ENCODE results near the gene PSMF1. TPM values are rescaled to one million over a fixed set of nuclear protein-coding genes. Genes with fewer than 3 reads are reported as not detected.

The PSMF1 gene
- total RNA-seq, 3 donors from 2014 or later: 113 to 118 (median 117) TPM

DNA sequence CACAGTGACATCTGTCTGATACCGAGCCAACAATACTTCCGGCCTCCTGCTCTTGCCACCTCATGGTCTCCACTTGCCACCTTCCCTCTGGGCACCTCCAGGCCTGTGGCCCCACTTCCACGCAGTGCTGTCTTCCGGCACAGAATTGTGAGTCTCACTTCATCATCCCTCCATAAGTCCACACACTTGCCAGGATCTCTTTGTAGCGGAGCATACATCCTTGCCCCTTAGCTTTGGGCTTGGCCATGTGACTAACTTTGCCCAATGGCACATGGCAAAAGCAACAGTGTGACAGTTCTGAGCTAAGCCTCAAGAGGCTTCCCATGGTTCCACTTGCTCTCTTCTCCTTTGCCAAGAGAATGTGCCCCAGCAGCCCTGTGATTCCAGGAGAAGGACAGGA, 80.3 kb downstream of the PSMF1 start:
- Histone ChIP-seq H3K4me3 (no peak overlapping the region), H3K9me3 (no peaks in the 10 kb centered on the region), H3K36me3 (ENCODE audit: low read depth) (no peaks in the 10 kb centered on the region), H3K4me1 (ENCODE audit: low read depth) (peaks cover 4% of the 10 kb centered on the region)
- intact Hi-C loops (cut with DNase I, micrococcal nuclease): no loop called here
- TF ChIP-seq, protein P1, sequence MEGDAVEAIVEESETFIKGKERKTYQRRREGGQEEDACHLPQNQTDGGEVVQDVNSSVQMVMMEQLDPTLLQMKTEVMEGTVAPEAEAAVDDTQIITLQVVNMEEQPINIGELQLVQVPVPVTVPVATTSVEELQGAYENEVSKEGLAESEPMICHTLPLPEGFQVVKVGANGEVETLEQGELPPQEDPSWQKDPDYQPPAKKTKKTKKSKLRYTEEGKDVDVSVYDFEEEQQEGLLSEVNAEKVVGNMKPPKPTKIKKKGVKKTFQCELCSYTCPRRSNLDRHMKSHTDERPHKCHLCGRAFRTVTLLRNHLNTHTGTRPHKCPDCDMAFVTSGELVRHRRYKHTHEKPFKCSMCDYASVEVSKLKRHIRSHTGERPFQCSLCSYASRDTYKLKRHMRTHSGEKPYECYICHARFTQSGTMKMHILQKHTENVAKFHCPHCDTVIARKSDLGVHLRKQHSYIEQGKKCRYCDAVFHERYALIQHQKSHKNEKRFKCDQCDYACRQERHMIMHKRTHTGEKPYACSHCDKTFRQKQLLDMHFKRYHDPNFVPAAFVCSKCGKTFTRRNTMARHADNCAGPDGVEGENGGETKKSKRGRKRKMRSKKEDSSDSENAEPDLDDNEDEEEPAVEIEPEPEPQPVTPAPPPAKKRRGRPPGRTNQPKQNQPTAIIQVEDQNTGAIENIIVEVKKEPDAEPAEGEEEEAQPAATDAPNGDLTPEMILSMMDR (IDR thresholded peaks at IDR 0.05): no peak
- no peak for ATAC-seq
- DNase-seq: no peak

DNA sequence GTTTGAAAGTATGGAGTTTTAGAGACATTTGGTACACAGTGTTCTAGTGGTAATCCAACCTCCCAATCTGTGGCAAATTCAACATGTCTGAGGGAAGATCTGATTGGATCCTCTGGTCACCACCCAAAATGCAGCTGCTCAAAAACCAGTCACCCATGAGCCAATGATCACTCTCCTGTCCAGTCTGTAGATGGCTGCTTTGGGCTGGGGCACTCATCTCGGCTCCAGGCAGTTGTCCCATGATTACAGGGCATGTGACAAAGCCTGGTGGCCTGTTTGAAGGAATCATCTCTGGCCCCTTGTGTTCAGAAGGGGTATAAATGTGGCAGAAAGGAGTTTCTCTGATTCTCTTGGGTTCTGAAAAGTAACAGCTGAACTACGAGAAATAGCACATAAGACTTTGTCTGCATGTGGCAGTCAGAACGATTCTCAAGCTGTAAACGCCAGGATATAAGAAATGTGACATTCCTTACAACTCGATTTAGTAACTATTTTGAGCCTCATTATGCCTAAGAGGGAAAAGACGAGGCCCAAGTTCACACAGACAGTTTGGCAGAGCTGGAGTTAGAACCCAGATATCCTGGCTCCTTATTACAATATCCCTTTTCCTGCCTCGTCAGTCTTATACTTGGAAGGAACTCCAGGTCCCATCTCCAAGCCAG, 80.9 kb downstream of the PSMF1 start:
- Histone ChIP-seq H3K4me3 (no peak overlapping the region), H3K9me3 (no peaks in the 10 kb centered on the region), H3K4me1 (ENCODE audit: low read depth) (peaks cover 9% of the 10 kb centered on the region), H3K36me3 (ENCODE audit: low read depth) (no peaks in the 10 kb centered on the region)
- DNase-seq (no peak), ATAC-seq (no peak)
- intact Hi-C loops (cut with DNase I, micrococcal nuclease): no loop called here
- TF ChIP-seq, protein P1 (IDR thresholded peaks at IDR 0.05): no peak

DNA sequence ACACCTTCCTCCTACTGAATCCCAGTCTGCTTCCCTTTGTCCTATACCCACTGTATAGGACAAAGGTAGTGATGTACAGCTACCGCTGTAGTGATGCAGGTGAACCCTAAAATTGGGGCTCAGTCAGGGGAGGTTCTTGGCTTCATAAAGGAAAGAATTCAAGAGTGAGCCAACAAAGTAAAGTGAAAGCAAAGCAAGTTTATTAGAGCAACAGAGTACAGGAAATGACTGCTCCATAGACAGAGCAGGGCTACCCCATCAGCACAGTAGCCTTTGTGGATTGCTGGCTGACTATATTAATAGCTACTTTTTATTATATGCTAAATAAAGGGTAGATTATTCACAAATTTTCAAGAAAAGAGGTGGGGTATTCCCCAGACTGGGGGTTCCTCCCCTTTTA, 81.6 kb downstream of the PSMF1 start:
- DNase-seq: no peak
- intact Hi-C loops (cut with DNase I, micrococcal nuclease): no loop called here

DNA sequence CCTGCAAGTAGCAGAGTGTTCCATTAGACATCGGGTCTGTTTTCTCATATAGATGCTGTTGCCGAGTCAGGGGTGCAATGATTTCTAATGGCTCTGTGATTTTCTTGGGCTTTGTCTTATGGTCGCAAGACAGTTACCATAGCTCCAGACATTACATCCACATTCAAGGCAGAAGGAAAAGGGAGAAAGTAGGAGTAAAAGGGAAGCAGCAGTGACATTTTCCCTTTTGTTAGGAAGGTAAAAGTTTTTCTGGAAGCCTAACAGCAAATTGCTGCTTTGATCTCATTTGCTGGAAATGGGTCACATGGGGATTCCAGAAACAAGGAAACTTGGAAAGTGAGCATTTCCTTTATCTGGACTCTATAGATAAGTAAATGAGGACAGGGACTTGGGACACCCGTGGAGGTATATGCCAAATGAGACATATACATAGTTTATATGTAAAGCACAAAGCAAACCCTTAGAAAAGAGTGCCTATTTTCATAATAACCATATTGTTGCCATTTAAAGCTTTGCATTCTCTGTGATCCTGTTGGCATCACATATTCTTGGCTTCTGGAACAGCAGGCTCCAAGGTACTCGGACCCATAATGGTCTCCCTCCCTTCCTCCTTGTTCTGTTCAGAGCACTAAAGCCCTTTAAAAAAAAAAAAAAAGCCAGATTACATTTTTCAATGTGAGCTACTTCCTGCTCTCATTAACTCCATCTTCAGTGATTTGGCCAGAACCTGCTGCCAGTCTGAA, 84.5 kb downstream of the PSMF1 start, which contains the start of gene C20orf202:
Gene C20orf202 (plus strand): TSS at position 693 of the 743 bp plus-strand sequence. CDS start 132 bp downstream, outside the sequence.
- DNase-seq: no peak
- Histone ChIP-seq H3K4me3 (no peak within 1 kb of the TSS), H3K4me1 (ENCODE audit: low read depth) (peaks cover 9% of the 10 kb centered on the region), H3K9me3 (no peaks in the 10 kb centered on the region), H3K36me3 (ENCODE audit: low read depth) (no peaks in the 10 kb centered on the region)
- TF ChIP-seq, protein P1 (IDR thresholded peaks at IDR 0.05): no peak
- peak; percentile 40 for ATAC-seq
- intact Hi-C loops (cut with DNase I, micrococcal nuclease): no loop called here

More for the DNA sequence above, 81.6 kb downstream of the PSMF1 start:
- Histone ChIP-seq H3K9me3 (no peaks in the 10 kb centered on the region), H3K4me1 (ENCODE audit: low read depth) (peaks cover 9% of the 10 kb centered on the region), H3K36me3 (ENCODE audit: low read depth) (no peaks in the 10 kb centered on the region), H3K4me3 (no peak overlapping the region)
- ATAC-seq: no peak
- TF ChIP-seq, protein P1 (IDR thresholded peaks at IDR 0.05): no peak

DNA sequence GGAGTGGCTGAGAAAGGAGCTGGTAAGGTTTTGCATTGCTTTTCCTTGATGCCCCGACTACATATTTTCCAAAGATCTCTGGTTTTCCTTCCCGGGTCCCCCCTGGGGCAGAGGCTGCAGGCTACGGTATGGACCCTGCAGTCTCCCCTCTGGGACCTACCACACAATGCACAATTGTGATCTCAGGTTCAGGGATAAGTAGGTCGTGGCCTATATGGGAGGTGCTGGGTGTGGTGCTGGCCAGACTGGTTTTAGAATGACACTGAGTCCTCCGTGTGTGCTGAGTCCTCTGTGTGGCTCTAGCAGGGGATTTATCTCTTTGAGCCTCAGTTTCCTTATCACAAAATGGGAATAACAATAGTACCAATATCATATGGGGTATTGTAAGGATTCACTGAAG, 85.2 kb downstream of the PSMF1 start:
- peaks cover 9% of the 10 kb centered on the region for H3K4me1 ChIP-seq (ENCODE audit: low read depth)
- peak; percentile 86 for ATAC-seq
- intact Hi-C loops (cut with DNase I, micrococcal nuclease): no loop called here
- no peaks in the 10 kb centered on the region for H3K36me3 ChIP-seq (ENCODE audit: low read depth)
- H3K4me3 ChIP-seq: no peak overlapping the region
- TF ChIP-seq, protein P1 (IDR thresholded peaks at IDR 0.05): no peak
- peak in 2 of 3 donors; percentile 49 for DNase-seq
- no peaks in the 10 kb centered on the region for H3K9me3 ChIP-seq
